GM23338 (cell line): ENCODE results near the gene NEMP1. TPM values are rescaled to one million over a fixed set of nuclear protein-coding genes. Genes with fewer than 3 reads are reported as not detected.

ENCODE experiments used
- ATAC-seq: fragments of 200-7000 bp; cut with Tn5 transposase; 3 replicates; pipeline ENCODE4 v1.9.1; 2020
- DNase-seq: peaks from one replicate; pipeline ENCODE4 v3.0.0-alpha.2; 2015; ENCODE audit warnings: low spot score
- H2AFZ ChIP-seq: fragments of 200-600 bp; sonication (generic); 2 replicates; pipeline ENCODE4 v1.8.0; 2016; ENCODE audit warnings: antibody characterized with exemption, mild to moderate bottlenecking, moderate library complexity
- H3F3A ChIP-seq: fragments of 200-600 bp; sonication (generic); replicated peaks from 2 replicates; pipeline ENCODE4 v1.8.0; 2017; ENCODE audit warnings: antibody characterized with exemption, mixed run types, low read depth
- H3K27ac ChIP-seq: fragments of 200-600 bp; sonication (generic); 2 replicates; pipeline ENCODE4 v1.6.1; 2016; ENCODE audit warnings: low read depth
- H3K27me3 ChIP-seq: fragments of 200-600 bp; sonication (generic); 2 replicates; pipeline ENCODE4 v1.8.0; 2016; ENCODE audit warnings: mild to moderate bottlenecking, mixed run types, moderate library complexity; ENCODE audit not compliant: insufficient read depth
- H3K36me3 ChIP-seq: fragments of 200-600 bp; sonication (generic); 2 replicates; pipeline ENCODE4 v1.8.0; 2016; ENCODE audit warnings: mild to moderate bottlenecking; ENCODE audit not compliant: insufficient read depth
- H3K4me1 ChIP-seq: fragments of 200-600 bp; sonication (generic); 2 replicates; pipeline ENCODE4 v1.8.0; 2016; ENCODE audit warnings: mild to moderate bottlenecking, moderate library complexity; ENCODE audit not compliant: insufficient read depth
- H3K4me2 ChIP-seq: fragments of 200-600 bp; sonication (generic); 2 replicates; pipeline ENCODE4 v1.7.1; 2017; ENCODE audit warnings: mixed run types
- H3K4me3 ChIP-seq: fragments of 200-600 bp; sonication (generic); 2 replicates; pipeline ENCODE4 v1.6.1; 2016; ENCODE audit warnings: mixed run types
- H3K79me2 ChIP-seq: fragments of 200-600 bp; sonication (generic); replicated peaks from 2 replicates; pipeline ENCODE4 v1.8.0; 2017; ENCODE audit warnings: mild to moderate bottlenecking; ENCODE audit not compliant: insufficient read depth
- H3K9me2 ChIP-seq: fragments of 200-600 bp; sonication (generic); 2 replicates; pipeline ENCODE4 v1.8.0; 2017; ENCODE audit not compliant: insufficient read depth
- H4K20me1 ChIP-seq: fragments of 200-600 bp; sonication (generic); replicated peaks from 2 replicates; pipeline ENCODE4 v1.8.0; 2017; ENCODE audit warnings: mild to moderate bottlenecking; ENCODE audit not compliant: insufficient read depth
- H3K27ac Mint-ChIP-seq: 2 replicates; pipeline ENCODE4 v1.8.0; 2020; ENCODE audit warnings: inconsistent platforms, mild to moderate bottlenecking, moderate library complexity, mixed read lengths
- H3K27me3 Mint-ChIP-seq: 3 replicates; pipeline ENCODE4 v1.8.0; 2022; ENCODE audit warnings: low read depth, mild to moderate bottlenecking, moderate library complexity, mixed read lengths, inconsistent platforms; ENCODE audit not compliant: insufficient read depth, poor library complexity
- H3K36me3 Mint-ChIP-seq: 3 replicates; pipeline ENCODE4 v1.8.0; 2021; ENCODE audit warnings: low read depth, mild to moderate bottlenecking, inconsistent platforms, moderate library complexity, mixed read lengths
- H3K4me1 Mint-ChIP-seq: 3 replicates; pipeline ENCODE4 v1.8.0; 2020; ENCODE audit warnings: mild to moderate bottlenecking, inconsistent platforms, mixed read lengths
- H3K4me3 Mint-ChIP-seq: 3 replicates; pipeline ENCODE4 v1.8.0; 2021; ENCODE audit warnings: moderate library complexity, mild to moderate bottlenecking, inconsistent platforms, mixed read lengths
- H3K9me3 Mint-ChIP-seq: 3 replicates; pipeline ENCODE4 v1.8.0; 2020; ENCODE audit warnings: moderate library complexity, mild to moderate bottlenecking, inconsistent platforms, mixed read lengths
- CREB1 ChIP-seq: fragments of 250-450 bp; sonication (Bioruptor Pico); IDR thresholded peaks from 2 replicates; pipeline ENCODE4 v1.5.0; 2020; ENCODE audit warnings: low read depth, mild to moderate bottlenecking, moderate library complexity
- CTCF ChIP-seq, 2 experiments: fragments of 200-600 bp in 1 of 2; sonication (generic) in 1 of 2; conservative IDR thresholded peaks; 2 replicates each; pipeline versions ENCODE4 v1.5.1 to v1.6.1; 2016 to 2017; ENCODE audit warnings: antibody characterized with exemption in 2 of 2, low read depth in 2 of 2, mild to moderate bottlenecking in 2 of 2, moderate library complexity in 1 of 2
- EZH2 ChIP-seq: fragments of 200-600 bp; sonication (generic); IDR thresholded peaks from one replicate; pipeline ENCODE4 v1.8.0; 2017; ENCODE audit warnings: antibody characterized with exemption, mild to moderate bottlenecking, low read depth; ENCODE audit not compliant: unreplicated experiment
- EZH2phosphoT487 ChIP-seq: fragments of 200-600 bp; sonication (generic); IDR thresholded peaks from one replicate; pipeline ENCODE4 v1.8.1; 2018; ENCODE audit warnings: antibody characterized with exemption; ENCODE audit not compliant: unreplicated experiment
- JUNB ChIP-seq: IDR thresholded peaks from one replicate; pipeline ENCODE4 v1.6.1; 2016; ENCODE audit warnings: antibody characterized with exemption; ENCODE audit not compliant: unreplicated experiment
- NANOG ChIP-seq: IDR thresholded peaks from 2 replicates; pipeline ENCODE4 v1.6.1; 2016; ENCODE audit warnings: antibody characterized with exemption, borderline replicate concordance
- POLR2AphosphoS5 ChIP-seq: IDR thresholded peaks from 2 replicates; pipeline ENCODE4 v1.6.1; 2016; ENCODE audit warnings: antibody characterized with exemption, low read depth
- REST ChIP-seq: IDR thresholded peaks from one replicate; pipeline ENCODE4 v1.6.1; 2018; ENCODE audit warnings: antibody characterized with exemption; ENCODE audit not compliant: unreplicated experiment
- STAT1 ChIP-seq: IDR thresholded peaks from one replicate; pipeline ENCODE4 v1.6.1; 2016; ENCODE audit warnings: antibody characterized with exemption; ENCODE audit not compliant: unreplicated experiment
- ZNF114 ChIP-seq: fragments of 250-450 bp; sonication (Bioruptor Pico); IDR thresholded peaks from 2 replicates; pipeline ENCODE4 v1.5.0; 2020; ENCODE audit warnings: mild to moderate bottlenecking, moderate library complexity
- ZNF331 ChIP-seq: fragments of 250-450 bp; sonication (Bioruptor Pico); IDR thresholded peaks from 2 replicates; pipeline ENCODE4 v1.5.0; 2020; ENCODE audit warnings: low read depth, mild to moderate bottlenecking, moderate library complexity
- polyA plus RNA-seq: library from polyadenylated mRNA; unstranded; fragments of >200 nt; fragmentation: Nextera tagmentation; extraction: Ambion mirVana; gene quantifications from 2 replicates; pipeline ENCODE4 v1.2.1, GENCODE V29; 2016
- total RNA-seq: library from RNA; depleted of rRNA; stranded (reverse); fragments of >200 nt; shearing (Covaris generic); gene quantifications from 2 replicates; pipeline ENCODE4 v1.2.3, GENCODE V29; 2014
- TF ChIP-seq, protein P1 (sequence below): IDR thresholded peaks from 2 replicates; pipeline ENCODE4 v1.6.1; 2016; ENCODE audit warnings: antibody characterized with exemption

The NEMP1 gene
- total and polyA plus RNA-seq, 2 experiments from 2014 or later: 11.9 to 35.0 TPM

- Histone ChIP-seq H3K36me3 (no peaks in the 10 kb centered on the region), H3F3A (peaks cover 6% of the 10 kb centered on the region; the same call in 1 of the 2 replicates), H4K20me1 (no peaks in the 10 kb centered on the region; the same call in none of the 2 replicates), H3K4me3 (no peak overlapping the region), H3K4me1 (peaks cover 11% of the 10 kb centered on the region), H3K4me2 (no peak overlapping the region), H3K27ac (no peak overlapping the region), H3K9me2 (no peaks in the 10 kb centered on the region), H3K27me3 (no peaks in the 10 kb centered on the region), H3K79me2 (peaks cover 5% of the 10 kb centered on the region), H2AFZ (no peak overlapping the region)
- Mint-ChIP-seq H3K27ac (no peak overlapping the region), H3K4me3 (no peak overlapping the region; the same call in 2 of the 3 replicates), H3K36me3 (peaks cover 8% of the 10 kb centered on the region), H3K9me3 (peaks cover 15% of the 10 kb centered on the region; the same call in 2 of the 3 replicates), H3K4me1 (peaks cover 19% of the 10 kb centered on the region), H3K27me3 (peaks cover 23% of the 10 kb centered on the region)
- DNase-seq (peak; percentile 94), ATAC-seq (peak; percentile 14)
- TF ChIP-seq, protein P1, sequence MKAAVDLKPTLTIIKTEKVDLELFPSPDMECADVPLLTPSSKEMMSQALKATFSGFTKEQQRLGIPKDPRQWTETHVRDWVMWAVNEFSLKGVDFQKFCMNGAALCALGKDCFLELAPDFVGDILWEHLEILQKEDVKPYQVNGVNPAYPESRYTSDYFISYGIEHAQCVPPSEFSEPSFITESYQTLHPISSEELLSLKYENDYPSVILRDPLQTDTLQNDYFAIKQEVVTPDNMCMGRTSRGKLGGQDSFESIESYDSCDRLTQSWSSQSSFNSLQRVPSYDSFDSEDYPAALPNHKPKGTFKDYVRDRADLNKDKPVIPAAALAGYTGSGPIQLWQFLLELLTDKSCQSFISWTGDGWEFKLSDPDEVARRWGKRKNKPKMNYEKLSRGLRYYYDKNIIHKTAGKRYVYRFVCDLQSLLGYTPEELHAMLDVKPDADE: no peak
- TF ChIP-seq EZH2: no peak
- TF ChIP-seq ZNF331 (CRISPR knock-in tag): no peak
- TF ChIP-seq CTCF (conservative IDR thresholded peaks at IDR 0.05; ENCODE audit: low read depth in 2 of 2): peak; percentile 83 to 95
- no peak for TF ChIP-seq NANOG
Measured at GRCh38 chr12:57124261-57124877, 45.8 kb upstream of the NEMP1 start.

DNA sequence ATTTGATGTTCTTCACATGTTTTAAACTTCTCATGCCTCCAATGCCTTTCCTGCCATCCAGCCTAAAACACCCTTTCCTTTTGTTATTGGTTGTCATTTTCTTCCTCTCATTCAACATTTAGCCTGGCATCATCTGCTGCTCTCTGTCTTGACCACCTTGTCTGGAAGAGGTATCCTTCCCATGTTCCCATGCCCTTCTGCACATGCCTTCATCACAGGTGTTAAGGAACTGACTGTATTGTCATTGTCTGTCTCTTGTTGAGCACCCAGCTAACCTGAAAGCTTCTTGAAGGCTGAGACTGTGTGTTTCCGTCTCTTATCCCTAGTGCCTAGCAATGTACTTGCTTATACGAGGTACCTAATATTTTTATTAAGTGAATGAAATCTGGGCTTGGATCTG, 45.2 kb upstream of the NEMP1 start:
- H3K4me2 ChIP-seq: no peak overlapping the region
- Mint-ChIP-seq H3K4me1 (peaks cover 19% of the 10 kb centered on the region), H3K9me3 (peaks cover 15% of the 10 kb centered on the region; the same call in 2 of the 3 replicates), H3K27ac (no peak overlapping the region), H3K27me3 (peaks cover 23% of the 10 kb centered on the region), H3K36me3 (peaks cover 8% of the 10 kb centered on the region), H3K4me3 (no peak overlapping the region)
- H3K4me1 ChIP-seq: peaks cover 11% of the 10 kb centered on the region
- H3K36me3 ChIP-seq: no peaks in the 10 kb centered on the region
- DNase-seq (no peak), ATAC-seq (no peak)
- H4K20me1 ChIP-seq: no peaks in the 10 kb centered on the region; the same call in none of the 2 replicates
- no peak overlapping the region for H2AFZ ChIP-seq
- peaks cover 6% of the 10 kb centered on the region; the same call in 1 of the 2 replicates for H3F3A ChIP-seq
- no peaks in the 10 kb centered on the region for H3K27me3 ChIP-seq
- H3K9me2 ChIP-seq: no peaks in the 10 kb centered on the region
- H3K27ac ChIP-seq: no peak overlapping the region
- no peak overlapping the region for H3K4me3 ChIP-seq
- H3K79me2 ChIP-seq: no peaks in the 10 kb centered on the region; the same call in 1 of the 2 replicates
- TF ChIP-seq STAT1 (no peak), REST (no peak), ZNF331 (CRISPR knock-in tag) (no peak), CREB1 (CRISPR knock-in tag) (no peak), CTCF (conservative IDR thresholded peaks at IDR 0.05; ENCODE audit: low read depth in 2 of 2) (no peak), ZNF114 (no peak), EZH2phosphoT487 (no peak), JUNB (no peak), POLR2AphosphoS5 (no peak), NANOG (no peak), EZH2 (no peak)
- TF ChIP-seq, protein P1: no peak
